Tibial nerve (tissue), 4 donors: ENCODE data around the gene PLXNA4. TPM values are rescaled to one million over a fixed set of nuclear protein-coding genes. Genes with fewer than 3 reads are reported as not detected.

Source experiments
- DNase-seq, 2 donors: peaks; one replicate each; pipeline ENCODE4 v3.0.0-alpha.2; 2019; ENCODE audit warnings: low spot score in 2 of 2
- H3K27ac ChIP-seq, 4 donors: fragments of 200-600 bp; sonication (generic) in 3 of 4; one replicate each; pipeline ENCODE4 v1.5.1; 2017 to 2019; ENCODE audit warnings: mild to moderate bottlenecking in 1 of 4
- H3K27me3 ChIP-seq, 2 donors: fragments of 200-600 bp; sonication (generic) in 1 of 2; one replicate each; pipeline versions ENCODE4 v1.5.1 to v1.6.0; 2017 to 2019
- H3K36me3 ChIP-seq, 3 donors: fragments of 200-600 bp; sonication (generic); one replicate each; pipeline ENCODE4 v1.5.1; 2018 to 2019
- H3K4me1 ChIP-seq, 4 donors: fragments of 200-600 bp; sonication (generic) in 3 of 4; one replicate each; pipeline ENCODE4 v1.5.1; 2017 to 2019
- H3K4me3 ChIP-seq, 4 donors: fragments of 200-600 bp; sonication (generic) in 3 of 4; one replicate each; pipeline ENCODE4 v1.5.1; 2017 to 2019; ENCODE audit warnings: mild to moderate bottlenecking in 1 of 4, moderate library complexity in 1 of 4
- H3K9me3 ChIP-seq, 4 donors: fragments of 200-600 bp; sonication (generic) in 3 of 4; one replicate each; pipeline ENCODE4 v1.5.1; 2017 to 2019
- CTCF ChIP-seq, 5 experiments: fragments of 200-600 bp in 3 of 5; fragments of 450-650 bp in 2 of 5; sonication (generic) in 3 of 5; IDR thresholded peaks; one replicate each; pipeline ENCODE4 v1.5.1; 2016 to 2019; ENCODE audit warnings: antibody characterized with exemption in 5 of 5, mild to moderate bottlenecking in 3 of 5, moderate library complexity in 2 of 5
- EP300 ChIP-seq, 2 donors: sonication (generic); formaldehyde crosslinking; IDR thresholded peaks; one replicate each; pipeline ENCODE4 v1.6.1; 2017; ENCODE audit warnings: antibody characterized with exemption in 2 of 2, mild to moderate bottlenecking in 1 of 2
- POLR2A ChIP-seq, 2 donors: fragments of 450-650 bp; IDR thresholded peaks; one replicate each; pipeline ENCODE4 v1.6.1; 2017; ENCODE audit warnings: antibody characterized with exemption in 2 of 2, mild to moderate bottlenecking in 2 of 2, moderate library complexity in 2 of 2
- WGBS, 2 donors: methylation state at CpG; one replicate each; pipeline ENCODE4 v1.1.5; 2018; 5-methylcytosine and 5-hydroxymethylcytosine counted together
- total RNA-seq, 4 donors: library from RNA; depleted of rRNA; stranded (reverse); fragments of >200 nt; gene quantifications; one replicate each; pipeline ENCODE4 v1.1.0, GENCODE V29; 2016

PLXNA4 gene
- total RNA-seq, 4 donors from 2014 or later, result 12.6 to 32.4 (median 13.7) TPM

- no peaks in the 10 kb centered on the region for H3K36me3 ChIP-seq
- H3K9me3 ChIP-seq, result no peaks in the 10 kb centered on the region
- H3K27me3 ChIP-seq, result no peaks in the 10 kb centered on the region
- 57 to 61% methylated on average over 8 of the region's 8 CpGs for WGBS, 2 donors
- no peak overlapping the region for H3K27ac ChIP-seq
- no peak overlapping the region for H3K4me3 ChIP-seq
- DNase-seq, result no peak
- TF ChIP-seq EP300 (IDR thresholded peaks at IDR 0.05), result no peak
- TF ChIP-seq POLR2A (IDR thresholded peaks at IDR 0.05), result no peak
- TF ChIP-seq CTCF (IDR thresholded peaks at IDR 0.05), result no peak
- H3K4me1 ChIP-seq, result no peaks in the 10 kb centered on the region
Measured at GRCh38 chr7:132154695-132155471, 421.4 kb downstream of the PLXNA4 start.

GRCh38 chr7:132154248-132154647 is 422.0 kb downstream of the PLXNA4 start:
- Histone ChIP-seq H3K9me3 (no peaks in the 10 kb centered on the region), H3K4me3 (no peak overlapping the region), H3K27ac (no peak overlapping the region), H3K27me3 (no peaks in the 10 kb centered on the region), H3K4me1 (no peaks in the 10 kb centered on the region), H3K36me3 (no peaks in the 10 kb centered on the region)
- 75 to 76% methylated on average over 6 of the region's 6 CpGs for WGBS, 2 donors
- TF ChIP-seq POLR2A (IDR thresholded peaks at IDR 0.05) (no peak), CTCF (IDR thresholded peaks at IDR 0.05) (no peak), EP300 (IDR thresholded peaks at IDR 0.05) (no peak)
- no peak for DNase-seq

- Histone ChIP-seq H3K9me3 (no peaks in the 10 kb centered on the region), H3K27me3 (no peaks in the 10 kb centered on the region), H3K36me3 (no peaks in the 10 kb centered on the region), H3K4me3 (no peak overlapping the region), H3K27ac (no peak overlapping the region), H3K4me1 (no peaks in the 10 kb centered on the region)
- DNase-seq, result no peak
- WGBS, 2 donors, result 74% methylated on average over 7 of the region's 7 CpGs
- no peak for TF ChIP-seq EP300 (IDR thresholded peaks at IDR 0.05)
Measured at GRCh38 chr7:132152131-132152889, 424.0 kb downstream of the PLXNA4 start.

GRCh38 chr7:132150711-132151110 is 425.6 kb downstream of the PLXNA4 start:
- Histone ChIP-seq H3K4me1 (no peaks in the 10 kb centered on the region), H3K4me3 (no peak overlapping the region), H3K9me3 (no peaks in the 10 kb centered on the region), H3K36me3 (no peaks in the 10 kb centered on the region), H3K27me3 (no peaks in the 10 kb centered on the region), H3K27ac (no peak overlapping the region)
- WGBS, 2 donors, result 93 to 100% methylated on average over 2 of the region's 2 CpGs
- no peak for TF ChIP-seq POLR2A (IDR thresholded peaks at IDR 0.05)
- no peak for DNase-seq

GRCh38 chr7:132149436-132150304 is 426.6 kb downstream of the PLXNA4 start:
- H3K9me3 ChIP-seq, result no peaks in the 10 kb centered on the region
- WGBS, 2 donors, result 59 to 61% methylated on average over 8 of the region's 8 CpGs
- H3K27ac ChIP-seq, result no peak overlapping the region
- no peaks in the 10 kb centered on the region for H3K27me3 ChIP-seq
- H3K4me3 ChIP-seq, result no peak overlapping the region
- TF ChIP-seq CTCF (IDR thresholded peaks at IDR 0.05) (no peak), POLR2A (IDR thresholded peaks at IDR 0.05) (no peak), EP300 (IDR thresholded peaks at IDR 0.05) (no peak)
- no peaks in the 10 kb centered on the region for H3K36me3 ChIP-seq
- H3K4me1 ChIP-seq, result no peaks in the 10 kb centered on the region
- no peak for DNase-seq
